IMR-90 (cell line): ENCODE data around the gene PRSS1. TPM values are rescaled to one million over a fixed set of nuclear protein-coding genes. Genes with fewer than 3 reads are reported as not detected.

Source experiments
- ATAC-seq: fragments of 200-7000 bp; cut with Tn5 transposase; 2 replicates; pipeline ENCODE4 v1.9.1; 2020; ENCODE audit warnings: low read depth, mild to moderate bottlenecking, moderate library complexity
- BruUV-seq: library from RNA; stranded (reverse); fragments of 400-500 nt; replicated peaks from 2 replicates; lab custom pipeline; 2021; lab: Mats Ljungman, UMichigan
- CTCF ChIA-PET: fragments of 300-600 bp; formaldehyde crosslinking; extraction: SDS; loops from one replicate; lab custom pipeline; 2021; ENCODE audit warnings: antibody characterized with exemption; lab: Yijun Ruan, JAX
- POLR2A ChIA-PET: fragments of 300-600 bp; sonication (Branson Sonifier 250); formaldehyde crosslinking; loops from one replicate; lab custom pipeline; 2022; ENCODE audit warnings: antibody characterized with exemption; ENCODE audit not compliant: unreplicated experiment; lab: Charles Lee
- DNase-seq: peaks from one replicate; pipeline ENCODE4 v3.0.0; 2013
- H2AFZ ChIP-seq: replicated peaks from 2 replicates; pipeline ENCODE3; 2013; ENCODE audit warnings: low read length, mild to moderate bottlenecking; ENCODE audit not compliant: poor library complexity
- H2AK5ac ChIP-seq: 2 replicates; pipeline ENCODE4 v1.6.1; 2013; ENCODE audit warnings: low read depth, low read length, inconsistent platforms
- H2AK9ac ChIP-seq: replicated peaks from 2 replicates; pipeline ENCODE3; 2013; ENCODE audit warnings: mild to moderate bottlenecking, low read depth, low read length, moderate library complexity; ENCODE audit not compliant: poor library complexity
- H2BK120ac ChIP-seq: 2 replicates; pipeline ENCODE4 v1.6.1; 2013; ENCODE audit warnings: low read depth, low read length, inconsistent platforms
- H2BK15ac ChIP-seq: 3 replicates; pipeline ENCODE4 v1.6.1; 2013; ENCODE audit warnings: low read depth, low read length, inconsistent platforms
- H2BK20ac ChIP-seq: 2 replicates; pipeline ENCODE4 v1.6.1; 2013; ENCODE audit warnings: low read depth, mild to moderate bottlenecking, inconsistent platforms, low read length, moderate library complexity
- H2BK5ac ChIP-seq: 2 replicates; pipeline ENCODE4 v1.6.1; 2013; ENCODE audit warnings: mild to moderate bottlenecking, low read depth, low read length, inconsistent platforms; ENCODE audit not compliant: poor library complexity, severe bottlenecking
- H3K14ac ChIP-seq: replicated peaks from 2 replicates; pipeline ENCODE4 v1.6.1; 2013; ENCODE audit warnings: low read depth, low read length, inconsistent platforms
- H3K18ac ChIP-seq: 2 replicates; pipeline ENCODE4 v1.6.1; 2013; ENCODE audit warnings: low read depth, low read length, control low read depth
- H3K23ac ChIP-seq: 2 replicates; pipeline ENCODE4 v1.6.1; 2013; ENCODE audit warnings: low read depth, low read length, inconsistent platforms
- H3K27ac ChIP-seq: 2 replicates; pipeline ENCODE4 v1.5.1; 2013; ENCODE audit warnings: mild to moderate bottlenecking, control low read depth, low read length; ENCODE audit not compliant: insufficient read depth
- H3K27me3 ChIP-seq: 2 replicates; pipeline ENCODE4 v1.6.1; 2013; ENCODE audit warnings: low read length; ENCODE audit not compliant: control insufficient read depth, insufficient read depth
- H3K36me3 ChIP-seq: 2 replicates; pipeline ENCODE4 v1.6.1; 2013; ENCODE audit warnings: low read length, mixed read lengths; ENCODE audit not compliant: control insufficient read depth, insufficient read depth
- H3K4ac ChIP-seq: 2 replicates; pipeline ENCODE4 v1.6.1; 2013; ENCODE audit warnings: low read depth, low read length, inconsistent platforms
- H3K4me1 ChIP-seq: 2 replicates; pipeline ENCODE4 v1.6.1; 2013; ENCODE audit warnings: low read length, mixed read lengths; ENCODE audit not compliant: control insufficient read depth, insufficient read depth
- H3K4me2 ChIP-seq: 2 replicates; pipeline ENCODE4 v1.6.1; 2013; ENCODE audit warnings: low read depth, mild to moderate bottlenecking, control low read depth, low read length, moderate library complexity
- H3K4me3 ChIP-seq: 2 replicates; pipeline ENCODE4 v1.5.1; 2013; ENCODE audit warnings: low read depth, mild to moderate bottlenecking, control low read depth, low read length, moderate library complexity; ENCODE audit not compliant: insufficient read depth
- H3K56ac ChIP-seq: 2 replicates; pipeline ENCODE4 v1.6.1; 2013; ENCODE audit warnings: low read length, inconsistent platforms; ENCODE audit not compliant: insufficient read depth; ENCODE audit errors: extremely low read depth
- H3K79me1 ChIP-seq, 2 experiments: 2 replicates each; pipeline ENCODE4 v1.6.1; 2013; ENCODE audit warnings: low read length in 2 of 2, inconsistent platforms in 1 of 2, low read depth in 1 of 2
- H3K9ac ChIP-seq: 2 replicates; pipeline ENCODE4 v1.6.1; 2013; ENCODE audit warnings: low read depth, low read length, control low read depth
- H3K9me1 ChIP-seq: 2 replicates; pipeline ENCODE4 v1.6.1; 2013; ENCODE audit warnings: low read length, inconsistent platforms; ENCODE audit not compliant: insufficient read depth
- H3K9me3 ChIP-seq: 2 replicates; pipeline ENCODE4 v1.6.1; 2013; ENCODE audit warnings: low read length; ENCODE audit not compliant: control insufficient read depth, insufficient read depth
- H4K20me1 ChIP-seq: 2 replicates; pipeline ENCODE4 v1.6.1; 2013; ENCODE audit warnings: low read length, inconsistent platforms; ENCODE audit not compliant: insufficient read depth
- H4K5ac ChIP-seq: 2 replicates; pipeline ENCODE4 v1.6.1; 2013; ENCODE audit warnings: mild to moderate bottlenecking, low read depth, low read length, control low read depth
- H4K8ac ChIP-seq, 2 experiments: 2 replicates each; pipeline ENCODE4 v1.6.1; 2013; ENCODE audit warnings: low read depth in 2 of 2, low read length in 2 of 2, control low read depth in 1 of 2, inconsistent platforms in 1 of 2
- H4K91ac ChIP-seq: 2 replicates; pipeline ENCODE4 v1.6.1; 2013; ENCODE audit warnings: low read depth, low read length, inconsistent platforms; ENCODE audit not compliant: insufficient read depth
- BHLHE40 ChIP-seq: fragments of 150-350 bp; IDR thresholded peaks from 2 replicates; pipeline ENCODE4 v1.6.1; 2016; ENCODE audit warnings: mild to moderate bottlenecking, low read depth, low read length
- CEBPB ChIP-seq: IDR thresholded peaks from 2 replicates; pipeline ENCODE4 v1.6.1; 2012; ENCODE audit warnings: low read depth, low read length, improper control_type of control experiment
- CHD1 ChIP-seq: IDR thresholded peaks from 2 replicates; pipeline ENCODE4 v1.6.1; 2012; ENCODE audit warnings: low read depth, low read length, improper control_type of control experiment
- CTCF ChIP-seq: conservative IDR thresholded peaks from 2 replicates; pipeline ENCODE4 v1.5.1; 2012; ENCODE audit warnings: mild to moderate bottlenecking, low read depth, low read length, improper control_type of control experiment
- ELK1 ChIP-seq: fragments of 150-350 bp; IDR thresholded peaks from 2 replicates; pipeline ENCODE4 v1.6.1; 2016; ENCODE audit warnings: low read depth, mild to moderate bottlenecking, low read length, moderate library complexity, borderline replicate concordance
- FOS ChIP-seq: fragments of 150-350 bp; IDR thresholded peaks from 2 replicates; pipeline ENCODE4 v1.6.1; 2016; ENCODE audit warnings: low read depth, low read length
- MAFK ChIP-seq: IDR thresholded peaks from 2 replicates; pipeline ENCODE4 v1.6.1; 2012; ENCODE audit warnings: low read depth, low read length, improper control_type of control experiment
- MAZ ChIP-seq: IDR thresholded peaks from 2 replicates; pipeline ENCODE4 v1.6.1; 2012; ENCODE audit warnings: low read depth, mild to moderate bottlenecking, low read length, improper control_type of control experiment, moderate library complexity, borderline replicate concordance
- MXI1 ChIP-seq: IDR thresholded peaks from 2 replicates; pipeline ENCODE4 v1.6.1; 2012; ENCODE audit warnings: low read depth, mild to moderate bottlenecking, low read length, moderate library complexity, borderline replicate concordance
- NFE2L2 ChIP-seq: fragments of 150-350 bp; IDR thresholded peaks from 2 replicates; pipeline ENCODE4 v1.6.1; 2016; ENCODE audit warnings: low read depth, mild to moderate bottlenecking, low read length
- POLR2A ChIP-seq: IDR thresholded peaks from 2 replicates; pipeline ENCODE4 v1.6.1; 2012; ENCODE audit warnings: mild to moderate bottlenecking, low read depth, low read length
- RAD21 ChIP-seq: IDR thresholded peaks from 2 replicates; pipeline ENCODE4 v1.6.1; 2012; ENCODE audit warnings: low read length, improper control_type of control experiment
- RCOR1 ChIP-seq: IDR thresholded peaks from 2 replicates; pipeline ENCODE4 v1.6.1; 2012; ENCODE audit warnings: mild to moderate bottlenecking, low read length, improper control_type of control experiment; ENCODE audit not compliant: insufficient replicate concordance
- RFX5 ChIP-seq: IDR thresholded peaks from 2 replicates; pipeline ENCODE4 v1.8.0; 2012; ENCODE audit warnings: low read depth, mild to moderate bottlenecking, low read length, moderate library complexity
- SMC3 ChIP-seq: fragments of 150-350 bp; IDR thresholded peaks from 2 replicates; pipeline ENCODE4 v1.6.1; 2016; ENCODE audit warnings: low read depth, mild to moderate bottlenecking, antibody characterized with exemption, low read length, moderate library complexity
- USF2 ChIP-seq: fragments of 150-350 bp; IDR thresholded peaks from 2 replicates; pipeline ENCODE4 v1.6.1; 2017; ENCODE audit warnings: mild to moderate bottlenecking, antibody characterized with exemption, low read length, low read depth
- WGBS, 2 experiments: methylation state at CpG; one replicate each; pipeline versions ENCODE4 v1.1.5 to v1.1.7; 2013; ENCODE audit warnings: missing lambda C conversion rate in 2 of 2; ENCODE audit not compliant: insufficient read length in 1 of 2; ENCODE audit errors: extremely low coverage in 2 of 2; 5-methylcytosine and 5-hydroxymethylcytosine counted together
- dilution Hi-C: fragments of 300-500 bp; cut with HindIII; formaldehyde crosslinking; loops from one replicate; pipeline ENCODE4 v1.14.3; 2018; ENCODE audit warnings: low sequenced_read_pairs; ENCODE audit not compliant: unreplicated experiment
- in situ Hi-C: fragments of 300-500 bp; cut with MboI; formaldehyde crosslinking; loops from 3 replicates; pipeline ENCODE4 v1.14.3; 2019; ENCODE audit warnings: low sequenced_read_pairs, inconsistent platforms, mixed read lengths
- intact Hi-C: fragments of 100-400 bp; cut with micrococcal nuclease; formaldehyde crosslinking; loops from 2 replicates; pipeline ENCODE4 v1.10.0; 2022
- polyA plus RNA-seq, 3 experiments: library from polyadenylated mRNA; depleted of rRNA; stranded (reverse); fragments of >200 nt; gene quantifications; 2 replicates each; pipeline ENCODE4 v1.2.3, GENCODE V29; 2012; ENCODE audit warnings: low replicate concordance in 1 of 3
- total RNA-seq: library from RNA; depleted of rRNA; stranded (reverse); fragments of >200 nt; gene quantifications from 2 replicates; pipeline ENCODE4 v1.2.3, GENCODE V29; 2012

The PRSS1 gene
- total and polyA plus RNA-seq, 2 of the 4 experiments (the other 2 are of a cell fraction): not detected

- in situ Hi-C loops (no loop called here), intact Hi-C loops (no loop called here), dilution Hi-C loops (loop anchor here (25.0 kb wide), 1 partner anchor 281 kb away; no protein-coding TSS in a partner anchor)
- Histone ChIP-seq H3K27ac (no peak overlapping the region), H4K8ac (no peak overlapping the region), H2AK5ac (no peak overlapping the region), H3K36me3 (no peaks in the 10 kb centered on the region), H3K4me2 (no peak overlapping the region), H3K56ac (no peak overlapping the region), H4K91ac (no peak overlapping the region), H2BK15ac (no peak overlapping the region), H3K79me1 (no peaks in the 10 kb centered on the region), H2BK20ac (no peak overlapping the region), H4K5ac (no peak overlapping the region), H2BK5ac (no peak overlapping the region), H4K20me1 (no peaks in the 10 kb centered on the region), H2AK9ac (no peak overlapping the region), H3K9me3 (no peaks in the 10 kb centered on the region), H3K14ac (no peak overlapping the region), H2BK120ac (no peak overlapping the region), H3K4ac (no peak overlapping the region), H3K4me3 (no peak overlapping the region), H3K9ac (no peak overlapping the region), H3K4me1 (no peaks in the 10 kb centered on the region), H3K23ac (no peak overlapping the region), H3K27me3 (peaks cover 44% of the 10 kb centered on the region), H3K9me1 (no peaks in the 10 kb centered on the region), H2AFZ (no peak overlapping the region), H3K18ac (no peak overlapping the region)
- DNase-seq (no peak), ATAC-seq (no peak)
- TF ChIP-seq CHD1 (no peak), CEBPB (no peak), MXI1 (no peak), USF2 (no peak), MAZ (no peak), SMC3 (no peak), BHLHE40 (no peak), RFX5 (no peak), NFE2L2 (no peak), ELK1 (no peak), RCOR1 (no peak), RAD21 (no peak), POLR2A (no peak), FOS (no peak), CTCF (no peak), MAFK (no peak)
- whole genome bisulfite sequencing, 2 experiments: no CpG with 5 or more reads among the region's 5 CpGs
- POLR2A ChIA-PET: no interaction called here
- BruUV-seq: no TSS peak
- CTCF ChIA-PET: interaction anchor here (2.4 kb wide), 1 partner anchor 10 kb away, joined by 14 read pairs; no protein-coding TSS in a partner anchor
Measured at GRCh38 chr7:142793156-142793555, 43.9 kb downstream of the PRSS1 start.
